ENCODE data around the gene NEDD9.

The NEDD9 gene

GRCh38 chr6:11139051-11139960 is 93.2 kb downstream of the NEDD9 start:
- DNase-seq (ENCODE audit: insufficient read length) = no peak
- FAIRE-seq = peak; percentile 73
- no peak for TF ChIP-seq TAF1 (IDR thresholded peaks at IDR 0.05; ENCODE audit: borderline replicate concordance, low read depth, low read length)
- TF ChIP-seq POLR2A (IDR thresholded peaks at IDR 0.05; ENCODE audit: low read depth, low read length) = no peak
- TF ChIP-seq POLR2AphosphoS5 (IDR thresholded peaks at IDR 0.05; ENCODE audit: low read depth, low read length) = no peak

GRCh38 chr6:11136809-11137208 is 95.7 kb downstream of the NEDD9 start:
- TF ChIP-seq POLR2A (IDR thresholded peaks at IDR 0.05; ENCODE audit: low read depth, low read length) (no peak), TAF1 (IDR thresholded peaks at IDR 0.05; ENCODE audit: borderline replicate concordance, low read depth, low read length) (no peak), POLR2AphosphoS5 (IDR thresholded peaks at IDR 0.05; ENCODE audit: low read depth, low read length) (no peak)
- DNase-seq (ENCODE audit: insufficient read length) (no peak), FAIRE-seq (no peak)

Data from GM12892 (cell line).